H1 (cell line): Measurements from ENCODE around the gene MAP1LC3A. TPM values are rescaled to one million over a fixed set of nuclear protein-coding genes. Genes with fewer than 3 reads are reported as not detected.

Experiments used
- CTCF ChIA-PET: fragments of 300-600 bp; sonication (Branson Sonifier 250); formaldehyde crosslinking; loops from one replicate; lab custom pipeline; 2021; ENCODE audit not compliant: partially characterized antibody; lab: Charles Lee
- POLR2A ChIA-PET: fragments of 300-600 bp; sonication (Branson Sonifier 250); formaldehyde crosslinking; loops from one replicate; lab custom pipeline; 2021; ENCODE audit warnings: inconsistent platforms; ENCODE audit not compliant: partially characterized antibody; lab: Charles Lee
- DNase-seq, 2 experiments: peaks; one replicate each; pipeline versions ENCODE4 v3.0.0 to v3.0.0-alpha.2; 2010 to 2022; ENCODE audit warnings: low spot score in 2 of 2, low read depth in 1 of 2, mixed read lengths in 1 of 2
- FAIRE-seq: peaks from 2 replicates; lab custom pipeline; 2011; peaks lifted over from hg19 to GRCh38; lab: Jason Lieb, UNC
- H2AFZ ChIP-seq: 2 replicates; pipeline ENCODE4 v1.8.1; 2012; ENCODE audit warnings: low read length, inconsistent platforms
- H2AK5ac ChIP-seq: 2 replicates; pipeline ENCODE4 v1.6.1; 2013; ENCODE audit warnings: low read depth, low read length
- H2BK120ac ChIP-seq: replicated peaks from 2 replicates; pipeline ENCODE3; 2013; ENCODE audit warnings: low read depth, low read length, inconsistent platforms
- H2BK12ac ChIP-seq: 2 replicates; pipeline ENCODE4 v1.6.1; 2013; ENCODE audit warnings: low read depth, low read length
- H2BK15ac ChIP-seq: 2 replicates; pipeline ENCODE4 v1.6.1; 2013; ENCODE audit warnings: low read length
- H2BK20ac ChIP-seq: 2 replicates; pipeline ENCODE4 v1.6.1; 2013; ENCODE audit warnings: low read length
- H2BK5ac ChIP-seq: 2 replicates; pipeline ENCODE4 v1.6.1; 2013; ENCODE audit warnings: low read depth, low read length
- H3K14ac ChIP-seq: 2 replicates; pipeline ENCODE4 v1.6.1; 2013; ENCODE audit warnings: inconsistent platforms; ENCODE audit not compliant: insufficient read length
- H3K18ac ChIP-seq: 2 replicates; pipeline ENCODE4 v1.6.1; 2013; ENCODE audit warnings: low read length; ENCODE audit errors: extremely low read depth
- H3K23ac ChIP-seq: 2 replicates; pipeline ENCODE4 v1.6.1; 2013; ENCODE audit warnings: inconsistent platforms; ENCODE audit not compliant: insufficient read length
- H3K23me2 ChIP-seq: 2 replicates; pipeline ENCODE4 v1.6.1; 2013; ENCODE audit warnings: low read depth, low read length
- H3K27ac ChIP-seq: 2 replicates; pipeline ENCODE4 v1.6.1; 2011; ENCODE audit warnings: low read depth, low read length, inconsistent platforms
- H3K27me3 ChIP-seq, 4 experiments: replicated peaks in 1 of 4; 1 replicate in 1 of 4; 2 replicates in 3 of 4; pipeline versions ENCODE4 v1.6.1 to v1.8.1; 2011 to 2013; ENCODE audit warnings: low read length in 3 of 4, mild to moderate bottlenecking in 3 of 4, inconsistent platforms in 2 of 4, mixed read lengths in 2 of 4, moderate library complexity in 1 of 4; ENCODE audit not compliant: control insufficient read depth in 3 of 4, insufficient read depth in 3 of 4; ENCODE audit errors: extremely low read depth in 1 of 4
- H3K36me3 ChIP-seq, 4 experiments: 2 replicates each; pipeline versions ENCODE4 v1.6.1 to v1.8.1; 2011 to 2013; ENCODE audit warnings: mild to moderate bottlenecking in 4 of 4, low read length in 3 of 4, moderate library complexity in 2 of 4, control low read depth in 1 of 4, inconsistent platforms in 1 of 4; ENCODE audit not compliant: insufficient read depth in 4 of 4, control insufficient read depth in 2 of 4
- H3K4ac ChIP-seq: replicated peaks from 2 replicates; pipeline ENCODE3; 2013; ENCODE audit warnings: low read length, low read depth, mixed read lengths, inconsistent platforms; ENCODE audit not compliant: insufficient read length
- H3K4me1 ChIP-seq, 4 experiments: replicated peaks in 1 of 4; 1 replicate in 1 of 4; 2 replicates in 3 of 4; pipeline versions ENCODE4 v1.6.1 to v1.8.1; 2011 to 2013; ENCODE audit warnings: low read length in 3 of 4, inconsistent platforms in 2 of 4, mixed read lengths in 1 of 4; ENCODE audit not compliant: insufficient read depth in 4 of 4, control insufficient read depth in 3 of 4
- H3K4me2 ChIP-seq, 2 experiments: 2 replicates each; pipeline versions ENCODE4 v1.6.1 to v1.8.1; 2011 to 2013; ENCODE audit warnings: low read depth in 2 of 2, low read length in 2 of 2, control low read depth in 1 of 2, inconsistent platforms in 1 of 2, mild to moderate bottlenecking in 1 of 2; ENCODE audit not compliant: insufficient read depth in 1 of 2
- H3K4me3 ChIP-seq, 4 experiments: fragments of 200-600, 300-600 bp in 1 of 4; sonication (generic), shearing (Covaris generic), sonication (Bioruptor Twin) in 1 of 4; 2 replicates each; pipeline versions ENCODE4 v1.5.1 to v1.8.1; 2011 to 2016; ENCODE audit warnings: low read length in 4 of 4, low read depth in 3 of 4, control low read depth in 2 of 4, inconsistent platforms in 2 of 4, mild to moderate bottlenecking in 2 of 4, mixed read lengths in 1 of 4, moderate library complexity in 1 of 4; ENCODE audit not compliant: insufficient read depth in 2 of 4; ENCODE audit errors: extremely low read depth in 1 of 4
- H3K56ac ChIP-seq: replicated peaks from 2 replicates; pipeline ENCODE3; 2013; ENCODE audit warnings: low read depth, mild to moderate bottlenecking, mixed read lengths, low read length, inconsistent platforms; ENCODE audit not compliant: insufficient read length
- H3K79me1 ChIP-seq: 2 replicates; pipeline ENCODE4 v1.6.1; 2013; ENCODE audit warnings: low read depth, low read length, control low read depth
- H3K79me2 ChIP-seq, 2 experiments: 2 replicates each; pipeline versions ENCODE4 v1.6.1 to v1.8.1; 2012 to 2013; ENCODE audit warnings: low read length in 2 of 2, mild to moderate bottlenecking in 2 of 2, inconsistent platforms in 1 of 2; ENCODE audit not compliant: insufficient read depth in 2 of 2, control insufficient read depth in 1 of 2
- H3K9ac ChIP-seq, 4 experiments: replicated peaks in 1 of 4; 1 replicate in 1 of 4; 2 replicates in 3 of 4; pipeline versions ENCODE4 v1.6.1 to v1.8.1; 2011 to 2013; ENCODE audit warnings: low read depth in 3 of 4, low read length in 3 of 4, control low read depth in 2 of 4, mild to moderate bottlenecking in 2 of 4, moderate library complexity in 2 of 4, inconsistent platforms in 1 of 4; ENCODE audit errors: extremely low read depth in 1 of 4
- H3K9me3 ChIP-seq, 2 experiments: 2 replicates each; pipeline versions ENCODE4 v1.6.1 to v1.8.1; 2012 to 2013; ENCODE audit warnings: mild to moderate bottlenecking in 2 of 2, moderate library complexity in 2 of 2, control low read depth in 1 of 2, inconsistent platforms in 1 of 2, low read depth in 1 of 2, low read length in 1 of 2, mixed read lengths in 1 of 2; ENCODE audit not compliant: insufficient read depth in 2 of 2
- H4K20me1 ChIP-seq, 2 experiments: replicated peaks in 1 of 2; 2 replicates each; pipeline versions ENCODE3 to v1.8.1; 2011 to 2013; ENCODE audit warnings: inconsistent platforms in 2 of 2, low read length in 2 of 2, mild to moderate bottlenecking in 1 of 2; ENCODE audit not compliant: insufficient read depth in 2 of 2, control insufficient read depth in 1 of 2
- H4K5ac ChIP-seq: 2 replicates; pipeline ENCODE4 v1.6.1; 2013; ENCODE audit warnings: low read length, low read depth, mixed read lengths, inconsistent platforms; ENCODE audit not compliant: insufficient read length
- H4K8ac ChIP-seq: 2 replicates; pipeline ENCODE4 v1.8.0; 2013; ENCODE audit warnings: mild to moderate bottlenecking, moderate library complexity, low read length, inconsistent platforms; ENCODE audit not compliant: insufficient read depth; ENCODE audit errors: extremely low read depth
- H4K91ac ChIP-seq: replicated peaks from 2 replicates; pipeline ENCODE3; 2013; ENCODE audit warnings: low read length, mixed read lengths, inconsistent platforms; ENCODE audit not compliant: insufficient read length
- CBX5 ChIP-seq: fragments of 300-800, 300-1000 bp; sonication (generic); IDR thresholded peaks from 2 replicates; pipeline ENCODE4 v1.7.1; 2016; ENCODE audit warnings: antibody characterized with exemption, low read length, low read depth
- KDM5A ChIP-seq: fragments of 200-600 bp; IDR thresholded peaks from 2 replicates; pipeline ENCODE4 v1.7.1; 2012; ENCODE audit warnings: mild to moderate bottlenecking, low read length, inconsistent platforms, mixed read lengths
- RAD21 ChIP-seq, 2 experiments: IDR thresholded peaks in 1 of 2; conservative IDR thresholded peaks in 1 of 2; 2 replicates each; pipeline ENCODE4 v1.6.1; 2011; ENCODE audit warnings: low read depth in 2 of 2, low read length in 2 of 2, improper control_type of control experiment in 1 of 2, inconsistent platforms in 1 of 2, mild to moderate bottlenecking in 1 of 2, moderate library complexity in 1 of 2
- RBBP5 ChIP-seq: IDR thresholded peaks from 2 replicates; pipeline ENCODE4 v1.7.1; 2012; ENCODE audit warnings: low read depth, mild to moderate bottlenecking, inconsistent platforms, low read length, moderate library complexity, borderline replicate concordance
- SIN3A ChIP-seq, 2 experiments: IDR thresholded peaks in 1 of 2; conservative IDR thresholded peaks in 1 of 2; 2 replicates each; pipeline ENCODE4 v1.6.1; 2011 to 2012; ENCODE audit warnings: low read length in 2 of 2, improper control_type of control experiment in 1 of 2, low read depth in 1 of 2, mild to moderate bottlenecking in 1 of 2
- SIRT6 ChIP-seq: IDR thresholded peaks from one replicate; pipeline ENCODE4 v1.7.1; 2012; ENCODE audit warnings: low read length, inconsistent platforms
- TCF12 ChIP-seq: IDR thresholded peaks from 2 replicates; pipeline ENCODE4 v1.6.1; 2011; ENCODE audit warnings: low read depth, mild to moderate bottlenecking, low read length
- WGBS, 2 experiments: shearing (Covaris generic) in 1 of 2; methylation state at CpG; one replicate each; pipeline versions ENCODE4 v1.1.6 to v1.1.7; 2013 to 2015; ENCODE audit warnings: low lambda C conversion rate in 2 of 2, mixed read lengths in 2 of 2, inconsistent platforms in 1 of 2, low coverage in 1 of 2, missing lambda C conversion rate in 1 of 2; ENCODE audit not compliant: insufficient replicate concordance in 2 of 2, insufficient coverage in 1 of 2, insufficient read length in 1 of 2; ENCODE audit errors: extremely low coverage in 1 of 2, missing lambda C conversion rate in 1 of 2; 5-methylcytosine and 5-hydroxymethylcytosine counted together
- polyA plus RNA-seq, 7 experiments: library from polyadenylated mRNA; depleted of rRNA in 3 of 7; stranded (reverse) in 5 of 7; unstranded in 2 of 7; fragments of >200 nt in 5 of 7; fragments of 200-250 nt in 2 of 7; gene quantifications; 1 replicate in 5 of 7; 2 replicates in 1 of 7; 4 replicates in 1 of 7; pipeline versions ENCODE4 v1.2.1 to v1.2.3, GENCODE V29; 2011 to 2013; ENCODE audit warnings: missing spikeins in 2 of 7, mixed read lengths in 2 of 7
- total RNA-seq: library from RNA; stranded (reverse); fragmentation: NEBNext Ultra II Directional; extraction: Animal tissue kit (Norgen Biotek cat#: 25700); gene quantifications from 2 replicates; pipeline ENCODE4 v1.2.1, GENCODE V29; 2021
- TF ChIP-seq, protein P1 (sequence below): IDR thresholded peaks from 2 replicates; pipeline ENCODE4 v1.6.1; 2012; ENCODE audit warnings: inconsistent platforms
- TF ChIP-seq, protein P2 (sequence below): IDR thresholded peaks from 2 replicates; pipeline ENCODE4 v1.6.1; 2012; ENCODE audit warnings: inconsistent platforms

Gene MAP1LC3A
- total and polyA plus RNA-seq, 2 of the 8 experiments (the other 6 are each of a cell fraction or from before 2014, with no cell fraction given) = 5.0 to 6.1 TPM

DNA sequence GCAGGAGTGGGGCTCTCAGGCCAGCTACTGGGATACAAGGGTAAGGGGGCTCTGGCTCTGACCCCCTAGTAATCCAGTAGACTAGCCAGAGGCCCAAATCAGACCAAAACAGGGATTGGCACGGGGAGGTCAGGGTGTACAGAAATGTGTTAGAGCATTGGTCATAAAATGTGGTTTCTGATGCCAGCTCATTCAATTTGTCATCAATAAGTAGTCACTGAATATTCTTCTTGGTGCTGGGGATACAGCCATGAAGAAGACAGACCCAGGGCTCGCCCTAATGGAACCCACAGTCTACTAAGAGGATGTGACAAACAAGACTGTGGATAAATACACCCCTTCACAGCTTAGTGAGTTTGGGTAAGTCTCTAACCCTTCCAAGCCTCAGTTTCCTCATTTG is 11.1 kb downstream of the MAP1LC3A start:
- Histone ChIP-seq H2AK5ac (no peak overlapping the region), H3K4me2 (no peak overlapping the region), H3K4me1 (0 out of 7 replicates have a peak, but pooled peaks cover 0 to 4% (median 1%) of the 10 kb centered on the region in 4 experiments), H3K14ac (no peak overlapping the region), H4K91ac (no peak overlapping the region), H2AFZ (no peak overlapping the region), H3K18ac (no peak overlapping the region), H3K79me2 (no peaks in the 10 kb centered on the region), H3K27ac (no peak overlapping the region), H2BK120ac (no peak overlapping the region), H3K4me3 (no peak overlapping the region), H4K5ac (no peak overlapping the region), H2BK20ac (no peak overlapping the region), H3K36me3 (peaks cover 0 to 3% (median 0%) of the 10 kb centered on the region in 4 experiments; a peak in 1 of 8 replicates), H3K9ac (no peak overlapping the region), H2BK15ac (no peak overlapping the region), H3K23ac (no peak overlapping the region), H2BK12ac (no peak overlapping the region), H3K4ac (no peak overlapping the region), H3K56ac (no peak overlapping the region), H2BK5ac (no peak overlapping the region), H3K27me3 (no peaks in the 10 kb centered on the region; a peak in 1 of 7 replicates), H3K9me3 (no peaks in the 10 kb centered on the region), H3K79me1 (peaks cover 6% of the 10 kb centered on the region; the same call in 1 of the 2 replicates), H4K8ac (no peak overlapping the region), H4K20me1 (peaks cover 0 to 4% of the 10 kb centered on the region in 2 experiments), H3K23me2 (peaks cover 3% of the 10 kb centered on the region)
- DNase-seq (no peak), FAIRE-seq (no peak)
- ChIA-PET CTCF (interaction anchor here (0.7 to 1.6 kb wide), 5 partner anchors 10 to 257 kb away, joined by 3 to 4 read pairs (median 4); no protein-coding TSS in a partner anchor), POLR2A (interaction anchor here (0.7 to 2.0 kb wide), 3 partner anchors 11 to 266 kb away, joined by 3 to 8 read pairs (median 3); partner anchors contain the start of gene MAP1LC3A)
- WGBS, 2 experiments = 73% methylated on average over 2 of the region's 2 CpGs; no CpG with 5 or more reads in 1 of the 2 experiments
- TF ChIP-seq TCF12 = no peak
- TF ChIP-seq SIN3A (conservative IDR thresholded peaks at IDR 0.05 in 1 of 2, IDR thresholded peaks at IDR 0.05 in 1 of 2; ENCODE audit: low read depth in 1 of 2, low read length in 2 of 2) = no peak
- TF ChIP-seq KDM5A = no peak
- no peak for TF ChIP-seq RBBP5
- no peak for TF ChIP-seq SIRT6
- TF ChIP-seq RAD21 (IDR thresholded peaks at IDR 0.05 in 1 of 2, conservative IDR thresholded peaks at IDR 0.05 in 1 of 2; ENCODE audit: low read depth in 2 of 2, low read length in 2 of 2) = no peak
- TF ChIP-seq, protein P1, sequence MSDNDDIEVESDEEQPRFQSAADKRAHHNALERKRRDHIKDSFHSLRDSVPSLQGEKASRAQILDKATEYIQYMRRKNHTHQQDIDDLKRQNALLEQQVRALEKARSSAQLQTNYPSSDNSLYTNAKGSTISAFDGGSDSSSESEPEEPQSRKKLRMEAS = no peak
- TF ChIP-seq, protein P2, sequence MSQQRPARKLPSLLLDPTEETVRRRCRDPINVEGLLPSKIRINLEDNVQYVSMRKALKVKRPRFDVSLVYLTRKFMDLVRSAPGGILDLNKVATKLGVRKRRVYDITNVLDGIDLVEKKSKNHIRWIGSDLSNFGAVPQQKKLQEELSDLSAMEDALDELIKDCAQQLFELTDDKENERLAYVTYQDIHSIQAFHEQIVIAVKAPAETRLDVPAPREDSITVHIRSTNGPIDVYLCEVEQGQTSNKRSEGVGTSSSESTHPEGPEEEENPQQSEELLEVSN = no peak
- TF ChIP-seq CBX5 = no peak
